ENCODE data around the gene UTS2B. TPM values are rescaled to one million over a fixed set of nuclear protein-coding genes. Genes with fewer than 3 reads are reported as not detected.

Gene UTS2B
- total RNA-seq, 1 donor from 2014 or later: 0.68 TPM

DNA sequence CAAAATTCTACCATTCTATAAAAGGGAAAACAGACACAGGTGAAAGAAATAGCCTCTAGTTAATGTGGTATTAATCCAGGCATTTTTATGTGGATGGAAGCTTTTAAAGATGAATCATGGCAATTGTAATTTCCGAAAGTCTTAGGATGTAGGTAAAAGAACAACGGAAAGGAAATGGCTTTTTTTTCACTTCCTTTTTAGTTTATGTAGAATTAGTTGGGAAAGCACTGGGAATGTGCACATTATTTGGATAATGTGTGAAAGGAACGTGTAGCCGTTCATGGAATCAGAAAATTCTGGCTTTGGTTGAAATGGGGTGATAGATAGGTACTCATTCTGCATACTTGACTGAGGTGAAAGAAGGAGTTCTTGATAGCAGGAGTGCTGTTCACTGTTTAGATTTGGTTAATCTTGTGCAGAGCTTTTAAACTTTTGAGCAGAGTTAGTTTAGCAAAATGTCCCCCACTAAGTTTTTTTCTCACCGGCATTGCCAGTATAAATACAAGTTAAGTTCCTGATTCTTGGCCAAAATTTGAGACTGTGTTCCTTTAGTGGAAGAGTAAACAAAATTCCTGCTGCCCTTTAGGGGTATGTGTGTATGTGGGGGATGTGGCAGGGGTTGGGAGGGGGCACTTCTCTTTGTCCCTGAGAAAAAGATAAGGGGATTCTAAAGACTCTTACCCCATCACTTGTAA lies 20.2 kb upstream of the UTS2B start:
- DNase-seq: peak; percentile 89

DNA sequence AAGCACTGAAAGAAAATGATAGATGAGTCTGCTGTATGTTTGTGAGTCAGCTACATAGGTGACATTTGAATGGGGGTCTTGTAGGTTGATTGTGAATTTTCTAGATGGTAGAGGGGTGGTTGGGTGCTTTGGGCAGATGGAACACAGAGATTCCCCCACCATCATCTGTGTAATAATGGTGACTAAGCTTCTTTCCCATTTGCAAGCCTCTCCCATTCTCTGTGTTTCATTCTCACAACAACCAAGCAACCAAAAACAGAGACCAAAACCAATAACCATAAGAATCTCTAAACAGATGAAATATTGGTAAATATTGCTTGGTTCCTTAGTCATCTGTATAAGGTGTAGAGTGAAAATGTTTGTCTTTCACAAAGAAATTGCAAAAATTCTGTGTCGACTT lies 17.8 kb upstream of the UTS2B start:
- no peak for DNase-seq

- DNase-seq: no peak
Observed at GRCh38 chr3:191347228-191347627, 16.9 kb upstream of the UTS2B start.

DNA sequence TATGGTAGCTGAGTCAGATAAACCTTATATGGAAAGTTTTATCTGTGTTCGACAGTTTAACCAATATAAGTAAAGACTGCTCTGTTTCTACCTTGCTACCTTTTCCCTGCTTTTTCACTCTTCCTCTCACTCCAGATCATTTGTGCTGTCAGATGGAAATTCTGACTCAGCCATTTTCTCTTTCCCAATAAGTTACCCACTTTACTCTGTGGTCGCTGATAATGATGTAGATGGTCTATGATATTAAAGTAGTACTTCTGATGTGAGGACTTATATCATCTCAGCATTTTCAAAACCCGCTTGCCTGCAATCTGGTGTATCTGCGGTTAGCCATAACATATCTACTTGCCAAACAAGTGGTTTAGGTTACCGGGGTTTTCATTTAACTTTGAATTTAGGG lies 15.0 kb upstream of the UTS2B start:
- no peak for DNase-seq

DNA sequence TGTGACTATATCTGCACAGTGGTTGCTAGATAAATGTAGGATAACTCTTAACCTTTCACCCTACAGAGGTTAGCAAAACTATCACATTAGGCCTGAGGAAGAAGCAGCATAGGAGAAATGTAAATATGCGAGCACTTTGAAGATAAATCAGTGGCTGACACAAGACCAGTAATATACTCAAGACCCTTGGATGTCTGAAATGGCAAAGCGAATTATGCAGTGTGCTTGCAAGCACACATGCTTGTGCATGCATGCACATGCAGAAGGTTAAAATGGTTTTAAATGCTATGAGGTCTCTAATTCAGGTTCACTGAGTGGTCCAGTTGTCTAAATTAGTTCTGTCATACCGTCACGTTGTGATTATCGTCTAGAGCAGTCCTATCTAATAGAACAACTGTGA lies 13.6 kb upstream of the UTS2B start:
- DNase-seq: no peak

DNA sequence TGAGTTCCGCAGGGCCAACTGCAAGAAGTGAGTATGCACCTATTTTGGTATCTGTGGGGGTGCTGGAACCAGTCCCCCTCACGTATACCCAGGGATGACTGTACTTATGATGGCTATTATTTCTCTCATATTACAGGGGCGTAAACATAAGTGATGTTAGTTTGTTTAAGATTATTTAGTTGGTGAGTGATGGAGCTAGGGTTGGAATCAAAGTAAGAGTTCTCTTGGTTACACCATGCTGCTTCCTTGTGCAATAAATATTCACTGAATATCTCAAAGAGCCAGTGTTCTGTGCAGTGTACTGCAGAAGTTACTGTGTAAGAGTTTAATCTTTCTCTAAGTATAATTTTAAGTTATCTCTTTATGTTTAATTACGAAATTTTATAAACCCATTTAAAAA lies 12.8 kb upstream of the UTS2B start:
- DNase-seq: no peak

DNA sequence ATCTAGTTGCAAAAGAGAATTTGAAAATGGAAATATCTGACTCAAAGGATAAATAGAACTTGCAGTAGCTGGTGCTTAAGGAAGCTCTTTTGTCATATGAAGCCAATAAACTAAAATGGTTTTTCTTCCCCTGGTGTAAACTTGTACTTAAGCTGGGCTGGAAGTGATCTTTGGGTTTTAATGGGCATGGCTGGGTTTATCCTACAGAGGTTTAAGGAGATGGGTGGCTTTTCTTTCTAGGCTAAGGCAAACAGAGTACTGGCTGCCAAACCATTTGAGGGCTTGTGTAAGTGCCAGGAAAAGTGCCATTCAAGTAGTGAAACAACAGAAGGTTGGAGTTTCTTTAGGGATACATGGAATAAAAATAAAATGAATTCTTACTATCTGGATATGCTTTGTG lies 12.1 kb upstream of the UTS2B start:
- no peak for DNase-seq

- DNase-seq: no peak
Observed at GRCh38 chr3:191342006-191342405, 11.7 kb upstream of the UTS2B start.

DNA sequence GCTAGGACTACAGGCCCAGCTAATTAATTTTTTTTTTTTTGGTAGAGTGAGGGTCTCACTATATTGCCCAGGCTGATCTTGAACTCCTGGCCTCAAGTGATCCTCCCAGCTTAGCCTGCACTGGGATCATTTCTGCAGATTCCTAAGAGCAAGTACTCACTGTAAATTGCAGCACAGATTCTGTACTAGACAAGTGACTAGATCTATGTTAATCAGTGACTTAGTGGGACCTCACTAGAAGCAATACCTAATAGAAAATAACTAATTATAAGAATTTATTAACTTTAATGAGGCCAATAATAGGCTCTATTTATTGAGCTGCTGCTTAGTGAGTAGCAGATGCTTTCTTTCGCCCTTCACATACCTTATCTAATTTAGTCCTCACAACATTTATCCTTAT lies 10.6 kb upstream of the UTS2B start:
- DNase-seq: no peak

DNA sequence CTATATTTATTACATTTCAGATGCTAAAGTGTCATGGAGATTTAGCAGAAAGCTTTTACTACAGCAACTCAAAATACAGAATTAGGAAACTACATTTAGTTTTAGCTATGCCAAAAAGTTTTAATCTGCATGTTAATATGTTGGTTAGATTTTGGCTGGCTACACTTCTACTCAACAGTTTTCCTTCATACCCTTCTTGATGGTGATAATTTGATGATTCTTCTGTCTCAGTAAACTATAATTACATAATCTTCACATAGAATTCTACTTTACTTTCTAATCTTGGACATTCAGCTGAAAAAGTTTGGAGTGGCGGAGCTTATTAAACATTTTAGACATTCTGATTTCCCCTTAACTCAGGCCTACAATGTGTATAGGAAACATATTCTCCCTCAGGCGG lies 10.0 kb upstream of the UTS2B start:
- no peak for DNase-seq

DNA sequence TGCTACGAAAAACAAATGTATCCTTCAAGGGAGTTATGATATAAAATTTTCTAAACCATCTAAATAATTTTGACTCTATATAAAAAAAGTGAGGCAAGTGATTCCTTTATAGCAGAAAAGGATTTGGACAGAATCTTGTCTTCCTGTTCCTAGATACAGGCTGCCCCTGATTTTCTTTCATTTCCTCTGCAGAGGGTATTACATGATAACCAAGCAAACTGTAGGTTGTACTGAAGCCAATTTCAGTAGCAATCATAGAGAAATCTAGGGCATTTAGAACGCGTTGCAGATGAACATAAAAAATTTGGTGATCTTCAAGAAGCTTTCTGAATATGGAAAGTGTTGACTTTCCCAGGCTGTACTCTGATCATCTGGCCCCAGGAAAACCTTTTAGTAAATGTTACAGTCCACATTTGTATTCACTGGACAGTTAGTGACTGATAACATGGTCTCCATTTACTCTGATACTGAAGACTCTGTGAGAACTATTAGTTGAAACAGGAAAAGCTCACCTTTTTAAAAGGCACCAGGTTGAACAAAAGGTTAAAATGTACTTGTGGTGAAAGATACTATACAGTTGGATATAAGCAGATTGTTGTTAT lies 9.1 kb upstream of the UTS2B start:
- DNase-seq: peak; percentile 37

GRCh38 chr3:191338177-191338488 lies 7.8 kb upstream of the UTS2B start:
- no peak for DNase-seq

DNA sequence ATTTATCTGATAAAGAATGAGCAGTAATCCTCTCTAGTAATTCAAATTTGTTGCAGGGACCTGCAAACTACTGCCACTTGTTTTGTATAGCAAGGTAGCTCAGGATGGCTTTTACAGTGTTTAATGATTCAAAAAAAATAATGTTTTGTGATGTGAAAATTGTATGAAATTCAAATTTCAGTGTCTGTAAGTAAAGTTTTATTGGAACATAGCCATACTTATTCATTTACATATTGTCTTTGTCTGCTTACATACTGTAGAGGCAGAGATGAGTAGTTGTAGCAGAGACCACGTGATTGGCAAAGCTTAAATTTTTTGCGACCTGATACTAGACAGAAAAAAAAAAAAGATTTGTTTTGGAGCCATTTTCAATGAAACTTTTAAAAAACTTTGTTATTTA lies 6.5 kb upstream of the UTS2B start:
- no peak for DNase-seq

- no peak for DNase-seq
Observed at GRCh38 chr3:191334346-191334893, 4.1 kb upstream of the UTS2B start.

DNA sequence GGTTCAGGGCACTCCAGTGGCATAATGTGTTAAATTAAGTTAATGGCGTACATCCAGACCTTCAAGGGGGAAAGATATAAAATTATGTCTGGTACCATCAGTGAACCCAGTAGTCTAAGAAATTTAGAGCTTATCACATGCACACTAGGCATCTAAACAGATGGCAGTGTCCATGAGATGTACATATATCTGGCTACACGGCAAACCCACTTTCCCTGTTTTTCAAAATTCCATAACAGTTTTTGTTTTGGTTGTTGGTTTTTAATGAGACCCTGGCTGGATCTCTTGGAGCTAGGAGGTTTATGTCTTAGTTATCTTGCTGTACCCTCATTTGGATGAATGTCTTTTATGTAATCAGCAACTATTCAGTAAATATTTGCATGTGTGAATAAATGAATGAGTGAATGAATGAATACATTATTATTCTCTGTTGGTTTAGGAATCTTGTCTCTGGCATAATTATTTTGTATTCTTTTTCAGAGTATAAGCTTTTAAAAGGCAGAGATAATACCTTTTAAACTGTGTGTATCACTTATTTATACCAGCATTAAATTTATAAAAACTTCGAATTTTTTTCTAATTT lies 3.1 kb upstream of the UTS2B start:
- DNase-seq: no peak

GRCh38 chr3:191331388-191331787 lies 1.1 kb upstream of the UTS2B start:
- DNase-seq: peak; percentile 73

- peak; percentile 71 for DNase-seq
Observed at GRCh38 chr3:191330530-191331048, 263 bp upstream of the UTS2B start.

GRCh38 chr3:191328962-191329653 lies 1.2 kb downstream of the UTS2B start, which contains the start of gene CCDC50:
CCDC50 (plus strand) TSS chr3:191329394; CDS start chr3:191329675, 281 bp downstream.
- DNase-seq: peak; percentile 87

GRCh38 chr3:191328383-191328961 lies 1.9 kb downstream of the UTS2B start:
- DNase-seq: peak; percentile 69

DNA sequence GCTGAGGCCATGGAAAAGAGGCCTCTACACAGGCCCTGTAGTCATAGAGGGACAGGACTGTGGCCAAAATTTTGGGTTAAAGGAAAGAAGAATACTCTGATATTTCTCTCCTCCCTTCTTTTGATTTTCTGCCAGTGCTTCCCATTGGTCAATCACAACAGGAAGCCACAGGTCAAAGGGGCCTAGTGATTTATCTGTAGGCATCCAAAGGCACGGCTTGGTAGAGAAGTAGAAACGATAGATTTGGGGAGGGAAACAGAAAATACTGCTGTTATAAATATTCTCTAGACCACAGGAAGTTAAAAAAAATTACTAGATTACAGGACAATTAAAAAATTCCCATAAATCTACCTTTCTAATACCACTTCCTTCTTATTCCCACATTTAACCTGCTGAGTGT lies 2.8 kb downstream of the UTS2B start:
- DNase-seq: no peak

- DNase-seq: no peak
Observed at GRCh38 chr3:191324936-191325335, 5.4 kb downstream of the UTS2B start.

GRCh38 chr3:191321019-191321767 lies 9.1 kb downstream of the UTS2B start:
- DNase-seq: no peak
